GM12878 (cell line): ENCODE results near the gene EPHB2. TPM values are rescaled to one million over a fixed set of nuclear protein-coding genes. Genes with fewer than 3 reads are reported as not detected.

Experiments
- ATAC-seq: fragments of 200-7000 bp; cut with Tn5 transposase; 3 replicates; pipeline ENCODE4 v1.9.1; 2020; ENCODE audit warnings: mild to moderate bottlenecking, moderate library complexity
- BruUV-seq: library from RNA; stranded (reverse); fragments of 400-500 nt; replicated peaks from 2 replicates; lab custom pipeline; 2021; lab: Mats Ljungman, UMichigan
- CTCF ChIA-PET: fragments of 300-600 bp; sonication (Branson Sonifier 250); formaldehyde crosslinking; extraction: SDS; loops from one replicate; lab custom pipeline; 2021; ENCODE audit warnings: inconsistent platforms; lab: Yijun Ruan, JAX
- POLR2A ChIA-PET: fragments of 350-600 bp; formaldehyde crosslinking; extraction: SDS; loops from one replicate; lab custom pipeline; 2021; ENCODE audit warnings: inconsistent platforms; lab: Charles Lee
- RAD21 ChIA-PET: fragments of 300-600 bp; sonication (Branson Sonifier 250); formaldehyde crosslinking; loops from one replicate; lab custom pipeline; 2023; ENCODE audit warnings: antibody characterized with exemption; ENCODE audit not compliant: unreplicated experiment; lab: Charles Lee
- SMC1A ChIA-PET: fragments of 300-600 bp; sonication (Branson Sonifier 250); formaldehyde crosslinking; loops from one replicate; lab custom pipeline; 2023; ENCODE audit not compliant: unreplicated experiment, uncharacterized antibody; lab: Charles Lee
- DNase-seq: peaks from one replicate; pipeline ENCODE4 v3.0.0-alpha.2; 2011; ENCODE audit warnings: low read depth, low spot score
- FAIRE-seq: peaks from 3 replicates; lab custom pipeline; 2011; peaks lifted over from hg19 to GRCh38; lab: Jason Lieb, UNC
- H2AFZ ChIP-seq: 2 replicates; pipeline ENCODE4 v1.6.0; 2011; ENCODE audit warnings: low read depth, low read length, control low read depth; ENCODE audit not compliant: control insufficient read depth
- H3K27ac ChIP-seq: 2 replicates; pipeline ENCODE4 v1.5.1; 2011; ENCODE audit warnings: control low read depth; ENCODE audit not compliant: control insufficient read depth, insufficient read depth
- H3K27me3 ChIP-seq, 2 experiments: replicated peaks in 1 of 2; 2 replicates each; pipeline versions ENCODE4 v1.6.0 to v1.6.1; 2011; ENCODE audit warnings: low read length in 1 of 2; ENCODE audit not compliant: control insufficient read depth in 2 of 2, insufficient read depth in 2 of 2
- H3K36me3 ChIP-seq, 2 experiments: 2 replicates each; pipeline ENCODE4 v1.5.1; 2011; ENCODE audit warnings: low read length in 1 of 2; ENCODE audit not compliant: control insufficient read depth in 2 of 2, insufficient read depth in 2 of 2
- H3K4me1 ChIP-seq: 2 replicates; pipeline ENCODE4 v1.6.1; 2011; ENCODE audit warnings: mild to moderate bottlenecking, low read length, moderate library complexity, mixed read lengths; ENCODE audit not compliant: control insufficient read depth, insufficient read depth
- H3K4me2 ChIP-seq: 2 replicates; pipeline ENCODE4 v1.6.0; 2011; ENCODE audit warnings: control low read depth; ENCODE audit not compliant: control insufficient read depth, insufficient read depth
- H3K4me3 ChIP-seq: fragments of 200-600 bp; sonication (generic); 2 replicates; pipeline ENCODE4 v1.5.1; 2016
- H3K79me2 ChIP-seq: 2 replicates; pipeline ENCODE4 v1.6.0; 2011; ENCODE audit warnings: low read length; ENCODE audit not compliant: control insufficient read depth, insufficient read depth
- H3K9ac ChIP-seq: 2 replicates; pipeline ENCODE4 v1.8.0; 2011; ENCODE audit warnings: low read length, control low read depth, mixed read lengths; ENCODE audit not compliant: control insufficient read depth, insufficient read depth
- H3K9me3 ChIP-seq: replicated peaks from 3 replicates; pipeline ENCODE4 v1.5.1; 2011; ENCODE audit warnings: mild to moderate bottlenecking, low read length; ENCODE audit not compliant: control insufficient read depth, insufficient read depth
- H4K20me1 ChIP-seq: 2 replicates; pipeline ENCODE4 v1.6.0; 2011; ENCODE audit not compliant: control insufficient read depth, insufficient read depth
- CBFB ChIP-seq: IDR thresholded peaks from 2 replicates; pipeline ENCODE4 v1.6.1; 2016; ENCODE audit warnings: antibody characterized with exemption, low read depth
- CHD4 ChIP-seq: fragments of 200-600 bp; sonication (generic); IDR thresholded peaks from 2 replicates; pipeline ENCODE4 v1.6.1; 2016; ENCODE audit warnings: mild to moderate bottlenecking
- CREM ChIP-seq: IDR thresholded peaks from 2 replicates; pipeline ENCODE4 v1.6.1; 2014; ENCODE audit warnings: antibody characterized with exemption, low read depth
- EP300 ChIP-seq, 2 experiments: fragments of 150-350 bp in 1 of 2; IDR thresholded peaks; 2 replicates each; pipeline ENCODE4 v1.6.1; 2011 to 2012; ENCODE audit warnings: low read depth in 2 of 2, low read length in 2 of 2, borderline replicate concordance in 1 of 2, improper control_type of control experiment in 1 of 2, inconsistent platforms in 1 of 2; ENCODE audit not compliant: control insufficient read depth in 1 of 2
- FOXM1 ChIP-seq: IDR thresholded peaks from 2 replicates; pipeline ENCODE4 v1.6.1; 2012; ENCODE audit warnings: low read depth, mild to moderate bottlenecking, inconsistent platforms, low read length, moderate library complexity
- HDGF ChIP-seq: fragments of 450-650 bp; IDR thresholded peaks from 2 replicates; pipeline ENCODE4 v1.6.1; 2016; ENCODE audit warnings: antibody characterized with exemption
- JUND ChIP-seq: IDR thresholded peaks from 2 replicates; pipeline ENCODE4 v1.6.1; 2012; ENCODE audit warnings: low read depth, mild to moderate bottlenecking, low read length, improper control_type of control experiment, moderate library complexity
- MEF2A ChIP-seq: IDR thresholded peaks from 2 replicates; pipeline ENCODE4 v1.6.1; 2011; ENCODE audit warnings: low read depth, mild to moderate bottlenecking, low read length, moderate library complexity; ENCODE audit not compliant: insufficient read depth
- MXI1 ChIP-seq: fragments of 150-350 bp; IDR thresholded peaks from 2 replicates; pipeline ENCODE4 v1.6.1; 2011; ENCODE audit warnings: low read depth, mild to moderate bottlenecking, inconsistent platforms, low read length, improper control_type of control experiment
- PAX5 ChIP-seq: IDR thresholded peaks from 2 replicates; pipeline ENCODE4 v1.6.1; 2011; ENCODE audit warnings: low read depth, low read length, borderline replicate concordance
- RAD51 ChIP-seq: fragments of 450-650 bp; IDR thresholded peaks from 2 replicates; pipeline ENCODE4 v1.6.1; 2016; ENCODE audit warnings: moderate library complexity, mild to moderate bottlenecking, inconsistent platforms
- RBBP5 ChIP-seq: fragments of 200-600 bp; sonication (generic); conservative IDR thresholded peaks from 2 replicates; pipeline ENCODE4 v1.6.1; 2016
- STAT3 ChIP-seq: IDR thresholded peaks from 2 replicates; pipeline ENCODE4 v1.6.1; 2011; ENCODE audit warnings: low read depth, low read length, improper control_type of control experiment
- ZNF207 ChIP-seq: fragments of 450-650 bp; IDR thresholded peaks from 2 replicates; pipeline ENCODE4 v1.6.1; 2014; ENCODE audit warnings: antibody characterized with exemption, mild to moderate bottlenecking, borderline replicate concordance
- ZZZ3 ChIP-seq: IDR thresholded peaks from 2 replicates; pipeline ENCODE4 v1.6.1; 2011; ENCODE audit warnings: low read depth; ENCODE audit not compliant: control insufficient read depth, insufficient read length
- WGBS: methylation state at CpG from one replicate; pipeline ENCODE4 v1.1.6; 2016; ENCODE audit warnings: low lambda C conversion rate; ENCODE audit not compliant: insufficient replicate concordance, insufficient coverage; ENCODE audit errors: missing lambda C conversion rate; 5-methylcytosine and 5-hydroxymethylcytosine counted together
- in situ Hi-C: fragments of 300-500 bp; cut with MboI; formaldehyde crosslinking; loops from 9 replicates; pipeline ENCODE4 v1.14.3; 2018; ENCODE audit warnings: mixed read lengths
- intact Hi-C: fragments of 100-400 bp; cut with micrococcal nuclease; formaldehyde crosslinking; loops from one replicate; pipeline ENCODE4 v1.14.2; 2022; ENCODE audit not compliant: unreplicated experiment
- polyA plus RNA-seq, 11 experiments: library from polyadenylated mRNA; depleted of rRNA in 4 of 11; unstranded in 6 of 11; stranded (reverse) in 5 of 11; fragments of >200 nt; fragmentation: Nextera tagmentation in 4 of 11; fragmentation: Illumina TruSeq in 1 of 11; extraction: Ambion mirVana in 4 of 11; extraction: Trizol in 1 of 11; gene quantifications; 1 replicate in 1 of 11; 2 replicates in 10 of 11; pipeline versions ENCODE4 v1.2.1 to v1.2.3, GENCODE V29; 2011 to 2016; ENCODE audit warnings: inconsistent platforms in 2 of 11, missing spikeins in 2 of 11, low read depth in 1 of 11
- total RNA-seq, 4 experiments: library from RNA; depleted of rRNA in 3 of 4; stranded (reverse); fragments of >200 nt in 3 of 4; fragmentation: Illumina TruSeq in 1 of 4; extraction: Trizol in 1 of 4; gene quantifications; 2 replicates each; pipeline versions ENCODE4 v1.2.1 to v1.2.3, GENCODE V29; 2013 to 2021
- TF ChIP-seq, protein P1 (sequence below): fragments of 150-350 bp; IDR thresholded peaks from 2 replicates; pipeline ENCODE4 v1.6.1; 2014; ENCODE audit warnings: mild to moderate bottlenecking, low read depth, low read length
- TF ChIP-seq, protein P2 (sequence below): fragments of 450-650 bp; IDR thresholded peaks from 2 replicates; pipeline ENCODE4 v1.6.1; 2018; ENCODE audit warnings: borderline replicate concordance, mild to moderate bottlenecking; ENCODE audit not compliant: partially characterized antibody
- TF ChIP-seq, protein P3 (sequence below): fragments of 450-650 bp; IDR thresholded peaks from 2 replicates; pipeline ENCODE4 v1.6.1; 2016; ENCODE audit warnings: mild to moderate bottlenecking, moderate library complexity, borderline replicate concordance

The EPHB2 gene
- total and polyA plus RNA-seq, 10 of the 15 experiments (the other 5 are each of a cell fraction or from before 2014, with no cell fraction given), result 0.13 to 3.3 (median 0.92) TPM

DNA sequence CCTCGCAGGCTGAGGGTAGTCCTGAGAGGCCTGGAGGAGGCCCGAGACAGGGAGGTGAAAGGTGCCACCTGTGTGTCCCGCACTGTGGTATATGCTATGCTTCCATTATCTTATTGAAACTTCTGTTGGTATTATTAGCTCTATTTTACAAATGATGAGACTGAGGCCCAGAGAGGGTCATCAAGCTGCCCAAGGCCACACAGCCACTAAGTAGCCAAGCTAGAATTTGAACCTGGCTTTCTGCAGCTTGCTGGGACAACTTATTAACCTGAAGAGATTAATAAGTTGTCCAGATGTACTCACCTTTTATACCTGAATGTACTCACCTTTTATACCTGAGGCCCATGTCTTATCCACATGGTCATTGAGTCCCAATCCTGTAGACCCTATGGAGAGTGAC, 83.0 kb downstream of the EPHB2 start:
- no TSS peak for BruUV-seq
- CTCF ChIA-PET, result no interaction called here
- H3K9ac ChIP-seq, result no peak overlapping the region

More for the DNA sequence above, 83.0 kb downstream of the EPHB2 start:
- no peaks in the 10 kb centered on the region for H4K20me1 ChIP-seq
- ChIA-PET SMC1A (no interaction called here), POLR2A (no interaction called here), RAD21 (no interaction called here)
- no peaks in the 10 kb centered on the region for H3K79me2 ChIP-seq
- H3K36me3 ChIP-seq, result no peaks in the 10 kb centered on the region
- ATAC-seq (no peak), FAIRE-seq (no peak), DNase-seq (no peak)
- no peak for TF ChIP-seq CBFB
- no peak for TF ChIP-seq STAT3
- TF ChIP-seq RBBP5, result no peak
- TF ChIP-seq FOXM1, result no peak
- no peak for TF ChIP-seq EP300 (IDR thresholded peaks at IDR 0.05; ENCODE audit: borderline replicate concordance in 1 of 2, control insufficient read depth in 1 of 2, low read depth in 2 of 2, low read length in 2 of 2)
- no peak for TF ChIP-seq MXI1
- TF ChIP-seq, protein P1, sequence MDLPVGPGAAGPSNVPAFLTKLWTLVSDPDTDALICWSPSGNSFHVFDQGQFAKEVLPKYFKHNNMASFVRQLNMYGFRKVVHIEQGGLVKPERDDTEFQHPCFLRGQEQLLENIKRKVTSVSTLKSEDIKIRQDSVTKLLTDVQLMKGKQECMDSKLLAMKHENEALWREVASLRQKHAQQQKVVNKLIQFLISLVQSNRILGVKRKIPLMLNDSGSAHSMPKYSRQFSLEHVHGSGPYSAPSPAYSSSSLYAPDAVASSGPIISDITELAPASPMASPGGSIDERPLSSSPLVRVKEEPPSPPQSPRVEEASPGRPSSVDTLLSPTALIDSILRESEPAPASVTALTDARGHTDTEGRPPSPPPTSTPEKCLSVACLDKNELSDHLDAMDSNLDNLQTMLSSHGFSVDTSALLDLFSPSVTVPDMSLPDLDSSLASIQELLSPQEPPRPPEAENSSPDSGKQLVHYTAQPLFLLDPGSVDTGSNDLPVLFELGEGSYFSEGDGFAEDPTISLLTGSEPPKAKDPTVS, result no peak
- TF ChIP-seq CHD4, result no peak
- TF ChIP-seq MEF2A, result no peak
- no peak for TF ChIP-seq HDGF
- TF ChIP-seq CREM, result no peak
- no peak for TF ChIP-seq JUND
- TF ChIP-seq, protein P2, sequence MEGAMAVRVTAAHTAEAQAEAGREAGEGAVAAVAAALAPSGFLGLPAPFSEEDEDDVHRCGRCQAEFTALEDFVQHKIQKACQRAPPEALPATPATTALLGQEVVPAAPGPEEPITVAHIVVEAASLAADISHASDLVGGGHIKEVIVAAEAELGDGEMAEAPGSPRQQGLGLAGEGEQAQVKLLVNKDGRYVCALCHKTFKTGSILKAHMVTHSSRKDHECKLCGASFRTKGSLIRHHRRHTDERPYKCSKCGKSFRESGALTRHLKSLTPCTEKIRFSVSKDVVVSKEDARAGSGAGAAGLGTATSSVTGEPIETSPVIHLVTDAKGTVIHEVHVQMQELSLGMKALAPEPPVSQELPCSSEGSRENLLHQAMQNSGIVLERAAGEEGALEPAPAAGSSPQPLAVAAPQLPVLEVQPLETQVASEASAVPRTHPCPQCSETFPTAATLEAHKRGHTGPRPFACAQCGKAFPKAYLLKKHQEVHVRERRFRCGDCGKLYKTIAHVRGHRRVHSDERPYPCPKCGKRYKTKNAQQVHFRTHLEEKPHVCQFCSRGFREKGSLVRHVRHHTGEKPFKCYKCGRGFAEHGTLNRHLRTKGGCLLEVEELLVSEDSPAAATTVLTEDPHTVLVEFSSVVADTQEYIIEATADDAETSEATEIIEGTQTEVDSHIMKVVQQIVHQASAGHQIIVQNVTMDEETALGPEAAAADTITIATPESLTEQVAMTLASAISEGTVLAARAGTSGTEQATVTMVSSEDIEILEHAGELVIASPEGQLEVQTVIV, result no peak
- TF ChIP-seq, protein P3, sequence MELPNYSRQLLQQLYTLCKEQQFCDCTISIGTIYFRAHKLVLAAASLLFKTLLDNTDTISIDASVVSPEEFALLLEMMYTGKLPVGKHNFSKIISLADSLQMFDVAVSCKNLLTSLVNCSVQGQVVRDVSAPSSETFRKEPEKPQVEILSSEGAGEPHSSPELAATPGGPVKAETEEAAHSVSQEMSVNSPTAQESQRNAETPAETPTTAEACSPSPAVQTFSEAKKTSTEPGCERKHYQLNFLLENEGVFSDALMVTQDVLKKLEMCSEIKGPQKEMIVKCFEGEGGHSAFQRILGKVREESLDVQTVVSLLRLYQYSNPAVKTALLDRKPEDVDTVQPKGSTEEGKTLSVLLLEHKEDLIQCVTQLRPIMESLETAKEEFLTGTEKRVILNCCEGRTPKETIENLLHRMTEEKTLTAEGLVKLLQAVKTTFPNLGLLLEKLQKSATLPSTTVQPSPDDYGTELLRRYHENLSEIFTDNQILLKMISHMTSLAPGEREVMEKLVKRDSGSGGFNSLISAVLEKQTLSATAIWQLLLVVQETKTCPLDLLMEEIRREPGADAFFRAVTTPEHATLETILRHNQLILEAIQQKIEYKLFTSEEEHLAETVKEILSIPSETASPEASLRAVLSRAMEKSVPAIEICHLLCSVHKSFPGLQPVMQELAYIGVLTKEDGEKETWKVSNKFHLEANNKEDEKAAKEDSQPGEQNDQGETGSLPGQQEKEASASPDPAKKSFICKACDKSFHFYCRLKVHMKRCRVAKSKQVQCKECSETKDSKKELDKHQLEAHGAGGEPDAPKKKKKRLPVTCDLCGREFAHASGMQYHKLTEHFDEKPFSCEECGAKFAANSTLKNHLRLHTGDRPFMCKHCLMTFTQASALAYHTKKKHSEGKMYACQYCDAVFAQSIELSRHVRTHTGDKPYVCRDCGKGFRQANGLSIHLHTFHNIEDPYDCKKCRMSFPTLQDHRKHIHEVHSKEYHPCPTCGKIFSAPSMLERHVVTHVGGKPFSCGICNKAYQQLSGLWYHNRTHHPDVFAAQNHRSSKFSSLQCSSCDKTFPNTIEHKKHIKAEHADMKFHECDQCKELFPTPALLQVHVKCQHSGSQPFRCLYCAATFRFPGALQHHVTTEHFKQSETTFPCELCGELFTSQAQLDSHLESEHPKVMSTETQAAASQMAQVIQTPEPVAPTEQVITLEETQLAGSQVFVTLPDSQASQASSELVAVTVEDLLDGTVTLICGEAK, result no peak
- TF ChIP-seq PAX5, result no peak
- no peak for TF ChIP-seq ZZZ3
- no peak for TF ChIP-seq ZNF207
- TF ChIP-seq RAD51, result no peak
- intact Hi-C loops (no loop called here), in situ Hi-C loops (no loop called here)
- H3K4me2 ChIP-seq, result no peak overlapping the region
- peaks cover 1 to 2% of the 10 kb centered on the region in 2 experiments; a peak in 2 of 4 replicates for H3K27me3 ChIP-seq
- H3K9me3 ChIP-seq, result no peaks in the 10 kb centered on the region
- no peak overlapping the region for H3K4me3 ChIP-seq
- H3K27ac ChIP-seq, result no peak overlapping the region
- WGBS, result 41% methylated on average over 3 of the region's 3 CpGs
- no peaks in the 10 kb centered on the region for H3K4me1 ChIP-seq
- H2AFZ ChIP-seq, result no peak overlapping the region
